Kidney capillary endothelial cell (primary cell): Measurements from ENCODE around the gene TCAP.

ENCODE experiments used
- DNase-seq: peaks from one replicate; pipeline ENCODE4 v3.0.0-alpha.2; 2018; ENCODE audit warnings: low spot score

The TCAP gene

GRCh38 chr17:39629494-39629880, 35.7 kb upstream of the TCAP start:
- DNase-seq = no peak

DNA sequence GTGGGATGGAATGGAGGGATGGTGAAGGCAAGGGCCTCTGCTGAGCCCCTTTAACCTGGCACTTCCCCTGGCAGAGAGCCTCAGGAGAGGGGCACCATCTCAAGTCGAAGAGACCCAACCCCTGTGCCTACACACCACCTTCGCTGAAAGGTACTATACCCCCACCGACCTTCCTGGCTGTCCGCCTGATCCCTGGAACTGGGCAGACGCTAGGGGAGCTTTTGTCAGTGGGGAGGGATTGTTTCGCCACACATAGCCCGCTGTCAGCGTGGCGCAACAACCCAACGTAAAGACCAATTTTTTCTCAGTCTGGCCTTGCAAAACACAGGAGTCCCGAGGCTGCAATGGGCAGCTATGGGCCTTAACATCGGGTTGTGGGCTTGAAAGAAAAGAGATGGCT, 35.3 kb upstream of the TCAP start:
- no peak for DNase-seq

GRCh38 chr17:39631403-39631802, 33.7 kb upstream of the TCAP start:
- no peak for DNase-seq

GRCh38 chr17:39632153-39632941, 32.8 kb upstream of the TCAP start:
- DNase-seq = no peak

DNA sequence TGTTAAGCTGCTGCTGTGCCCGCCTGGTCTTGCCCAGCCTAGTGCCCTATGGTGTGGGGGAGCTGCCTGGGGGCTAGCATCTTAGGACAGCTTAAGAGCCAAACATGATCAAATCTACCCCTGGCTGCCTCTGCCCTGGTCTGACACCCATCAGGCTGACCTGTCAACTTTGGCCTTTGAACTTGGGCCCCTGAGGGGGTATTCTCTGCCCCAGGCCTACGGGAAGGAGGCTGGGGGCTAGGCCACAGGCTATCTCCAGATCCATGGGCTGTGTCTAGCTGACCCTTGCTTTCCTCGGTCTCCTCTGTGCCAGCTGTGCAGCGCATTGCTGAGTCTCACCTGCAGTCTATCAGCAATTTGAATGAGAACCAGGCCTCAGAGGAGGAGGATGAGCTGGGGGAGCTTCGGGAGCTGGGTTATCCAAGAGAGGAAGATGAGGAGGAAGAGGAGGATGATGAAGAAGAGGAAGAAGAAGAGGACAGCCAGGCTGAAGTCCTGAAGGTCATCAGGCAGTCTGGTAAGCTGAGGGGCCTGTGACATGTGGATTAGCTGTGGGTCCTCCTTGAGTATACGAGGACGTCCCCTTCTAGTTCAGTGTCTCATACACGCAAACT, 31.5 kb upstream of the TCAP start:
- no peak for DNase-seq

DNA sequence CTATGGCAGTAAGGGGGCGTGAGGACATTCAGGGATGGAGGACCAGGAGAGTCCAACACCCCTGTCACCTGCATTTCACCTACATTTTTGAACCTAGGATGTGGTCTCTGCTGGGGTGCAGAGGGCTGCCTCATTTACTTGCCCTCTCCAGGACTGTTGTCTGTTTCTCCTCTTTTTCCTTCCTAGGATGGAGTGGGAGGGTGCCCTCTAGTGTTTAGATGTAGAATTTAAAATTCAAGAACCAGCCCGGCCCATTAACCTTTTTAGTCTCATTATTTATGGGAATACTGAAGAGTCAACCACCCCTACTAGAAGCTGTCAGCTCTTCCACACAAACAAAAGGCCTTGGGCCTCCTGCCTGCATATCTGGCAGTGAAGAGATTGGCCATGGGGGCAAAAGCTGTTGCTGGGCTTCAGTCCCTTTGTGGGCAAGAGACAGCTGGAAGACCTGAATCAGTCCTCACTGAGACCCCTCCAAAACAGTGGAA, 30.7 kb upstream of the TCAP start:
- peak; percentile 53 for DNase-seq

DNA sequence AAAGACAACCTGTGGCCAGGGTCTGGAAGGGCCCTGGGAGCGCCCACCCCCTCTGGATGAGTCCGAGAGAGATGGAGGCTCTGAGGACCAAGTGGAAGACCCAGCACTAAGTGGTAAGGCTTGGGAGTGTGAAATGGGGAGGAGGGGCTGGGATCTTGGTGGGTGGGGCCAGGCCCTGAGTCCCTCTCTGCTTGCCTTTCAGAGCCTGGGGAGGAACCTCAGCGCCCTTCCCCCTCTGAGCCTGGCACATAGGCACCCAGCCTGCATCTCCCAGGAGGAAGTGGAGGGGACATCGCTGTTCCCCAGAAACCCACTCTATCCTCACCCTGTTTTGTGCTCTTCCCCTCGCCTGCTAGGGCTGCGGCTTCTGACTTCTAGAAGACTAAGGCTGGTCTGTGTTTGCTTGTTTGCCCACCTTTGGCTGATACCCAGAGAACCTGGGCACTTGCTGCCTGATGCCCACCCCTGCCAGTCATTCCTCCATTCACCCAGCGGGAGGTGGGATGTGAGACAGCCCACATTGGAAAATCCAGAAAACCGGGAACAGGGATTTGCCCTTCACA, 29.5 kb upstream of the TCAP start:
- DNase-seq = no peak

GRCh38 chr17:39636587-39636926, 28.6 kb upstream of the TCAP start:
- DNase-seq = no peak

- peak; percentile 80 for DNase-seq
These were observed 28.0 kb upstream of the TCAP start, which contains the start of gene STARD3 for GRCh38 chr17:39636927-39637736. TSS of gene STARD3 (plus strand) at chr17:39637144. CDS start at chr17:39653532, 16,388 bp downstream.

DNA sequence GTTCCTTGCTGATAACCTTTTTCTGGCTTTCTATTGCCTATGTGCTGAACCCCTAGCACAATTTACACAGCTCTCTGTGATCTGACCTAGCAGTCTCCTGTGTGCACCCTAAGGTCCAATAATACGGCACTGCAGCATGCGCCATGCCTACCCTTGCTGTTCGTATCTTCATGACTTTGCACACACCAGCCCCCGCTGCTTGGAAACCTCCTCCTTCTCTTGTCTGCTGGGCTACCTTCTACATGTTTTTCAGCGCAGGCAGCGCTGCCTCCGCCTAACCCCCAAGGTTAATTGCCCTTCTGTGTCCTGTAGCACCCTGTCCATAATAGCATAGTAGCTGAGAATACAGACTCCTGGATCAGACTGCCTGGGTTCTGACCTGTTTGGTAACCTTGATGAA, 26.8 kb upstream of the TCAP start:
- no peak for DNase-seq

GRCh38 chr17:39639043-39639442, 26.1 kb upstream of the TCAP start:
- DNase-seq = no peak

DNA sequence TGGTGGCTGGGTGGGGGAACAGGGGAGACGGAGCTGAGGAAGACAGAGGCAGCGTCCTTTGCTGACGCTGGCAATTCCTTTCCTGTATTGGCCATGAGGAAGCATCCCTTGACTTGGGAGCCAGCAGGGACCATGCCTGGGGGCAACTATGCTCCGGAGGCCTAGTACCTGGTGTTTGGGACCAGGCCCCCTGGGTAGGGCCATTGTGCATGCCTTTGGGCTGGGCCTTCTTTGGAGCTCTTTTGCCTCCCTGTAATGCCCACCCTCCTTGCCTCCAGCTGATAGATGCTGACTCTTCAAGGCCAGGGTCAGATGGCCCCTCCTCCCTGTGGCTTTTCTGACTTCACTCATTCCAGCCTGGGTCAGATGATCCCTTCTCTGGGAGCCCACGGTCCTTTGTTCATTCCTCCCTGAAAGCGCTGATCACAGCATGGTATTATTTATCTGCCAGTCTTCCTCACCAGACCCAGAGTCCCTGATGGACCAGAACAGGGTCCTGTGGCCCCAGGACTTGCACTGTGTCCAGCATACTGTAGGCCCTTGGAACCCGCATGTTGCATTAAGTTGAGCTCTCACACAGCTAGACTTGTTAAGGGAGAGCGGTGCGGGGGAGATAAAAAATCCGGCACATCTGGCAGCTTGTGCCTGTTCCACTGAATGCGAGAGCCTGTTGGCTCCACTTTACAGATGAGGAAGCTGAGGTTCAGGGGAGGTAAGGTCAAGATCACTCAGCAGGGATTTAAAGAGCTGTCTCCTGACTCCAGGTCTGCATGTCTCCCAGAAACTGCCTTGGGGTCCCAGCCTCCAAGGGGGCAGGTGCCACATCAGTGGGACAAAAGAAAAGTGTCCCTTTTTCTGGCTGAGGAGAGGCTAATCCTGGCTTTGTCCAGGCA, 25.3 kb upstream of the TCAP start:
- DNase-seq = no peak

GRCh38 chr17:39640591-39641031, 24.5 kb upstream of the TCAP start:
- no peak for DNase-seq

GRCh38 chr17:39641097-39641496, 24.1 kb upstream of the TCAP start:
- DNase-seq = no peak

GRCh38 chr17:39641883-39642282, 23.3 kb upstream of the TCAP start:
- DNase-seq = no peak

GRCh38 chr17:39642291-39643074, 22.7 kb upstream of the TCAP start:
- no peak for DNase-seq

DNA sequence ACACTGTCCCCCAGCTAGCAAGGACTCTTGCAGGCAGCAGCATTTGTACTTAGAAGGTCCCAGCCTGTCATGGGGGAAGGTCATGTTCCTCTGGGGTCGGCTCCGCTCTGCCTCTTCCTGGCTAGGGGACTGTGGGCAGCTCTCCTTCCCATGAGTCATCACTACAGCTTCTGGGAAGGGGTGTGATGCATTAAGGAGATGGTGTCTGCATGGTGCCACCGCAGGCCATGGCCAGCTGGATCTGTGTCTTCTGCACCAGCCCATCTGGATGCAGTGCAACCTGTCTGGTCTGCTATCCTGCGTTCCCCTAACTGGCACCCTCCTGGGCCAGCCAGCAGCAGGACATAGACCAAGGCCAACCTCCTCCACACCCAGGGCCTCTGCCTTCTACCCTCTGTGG, 21.9 kb upstream of the TCAP start:
- DNase-seq = peak; percentile 40

DNA sequence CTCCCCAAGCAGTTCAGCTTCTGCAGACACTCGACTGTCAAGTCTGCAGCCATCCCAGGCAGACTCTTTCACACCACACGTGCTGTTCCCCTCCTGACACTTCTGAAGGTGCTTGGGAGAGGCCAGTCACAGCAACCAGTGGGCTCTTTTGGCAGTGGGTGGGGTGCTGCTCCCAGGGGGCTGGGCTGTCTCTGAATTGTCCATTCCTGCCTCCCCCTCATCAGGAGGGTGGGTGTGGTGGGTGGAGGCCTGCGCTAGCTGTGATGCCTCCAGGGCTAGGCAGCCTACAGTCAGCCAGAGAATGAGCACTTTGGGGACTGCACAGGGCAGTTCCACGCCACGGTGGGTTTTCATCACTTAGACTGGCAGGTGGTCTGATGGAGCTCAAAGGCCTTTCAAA, 17.9 kb upstream of the TCAP start:
- DNase-seq = no peak

- no peak for DNase-seq
These were observed 16.4 kb upstream of the TCAP start for GRCh38 chr17:39648616-39649366.

- DNase-seq = no peak
These were observed 15.0 kb upstream of the TCAP start for GRCh38 chr17:39650121-39650579.
